Suppressor macrophage treated with lipopolysaccharide for 1 hour (primary cell): Measurements from ENCODE around the gene CLDN19.
A peak's percentile ranks its signal among the peaks of the same experiment; 100 is the strongest.

Experiments used
- DNase-seq, 3 donors: peaks; one replicate each; pipeline ENCODE4 v3.0.0-alpha.2; 2020 to 2022

The CLDN19 gene

GRCh38 chr1:42739753-42740700 lies at the start of gene CLDN19:
TSS of gene CLDN19 (minus strand) at chr1:42740236. CDS start at chr1:42740063, 173 bp downstream.
- peak in 1 of 3 donors; percentile 32 for DNase-seq

DNA sequence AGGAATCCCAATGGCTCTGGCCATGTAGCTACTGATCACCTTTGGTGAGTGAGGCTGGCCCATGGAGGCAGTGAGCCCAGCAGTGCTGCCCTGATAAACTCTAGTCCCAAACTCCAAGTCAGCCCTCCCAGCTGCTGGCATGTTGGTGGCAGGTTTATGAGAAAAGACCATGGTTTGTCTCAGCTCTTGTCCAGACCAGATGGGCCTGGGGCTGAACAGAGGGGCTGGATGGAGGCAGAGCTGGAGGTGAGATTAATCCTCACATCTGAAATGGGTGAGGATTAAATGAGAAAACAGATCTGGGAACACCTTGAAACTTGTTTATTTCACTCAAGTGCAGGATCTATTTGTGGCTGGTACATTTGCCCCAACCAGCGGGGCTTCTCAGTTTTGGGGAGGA lies 48.0 kb upstream of the CLDN19 start:
- no peak for DNase-seq

GRCh38 chr1:42786097-42786496 lies 46.1 kb upstream of the CLDN19 start:
- no peak for DNase-seq

DNA sequence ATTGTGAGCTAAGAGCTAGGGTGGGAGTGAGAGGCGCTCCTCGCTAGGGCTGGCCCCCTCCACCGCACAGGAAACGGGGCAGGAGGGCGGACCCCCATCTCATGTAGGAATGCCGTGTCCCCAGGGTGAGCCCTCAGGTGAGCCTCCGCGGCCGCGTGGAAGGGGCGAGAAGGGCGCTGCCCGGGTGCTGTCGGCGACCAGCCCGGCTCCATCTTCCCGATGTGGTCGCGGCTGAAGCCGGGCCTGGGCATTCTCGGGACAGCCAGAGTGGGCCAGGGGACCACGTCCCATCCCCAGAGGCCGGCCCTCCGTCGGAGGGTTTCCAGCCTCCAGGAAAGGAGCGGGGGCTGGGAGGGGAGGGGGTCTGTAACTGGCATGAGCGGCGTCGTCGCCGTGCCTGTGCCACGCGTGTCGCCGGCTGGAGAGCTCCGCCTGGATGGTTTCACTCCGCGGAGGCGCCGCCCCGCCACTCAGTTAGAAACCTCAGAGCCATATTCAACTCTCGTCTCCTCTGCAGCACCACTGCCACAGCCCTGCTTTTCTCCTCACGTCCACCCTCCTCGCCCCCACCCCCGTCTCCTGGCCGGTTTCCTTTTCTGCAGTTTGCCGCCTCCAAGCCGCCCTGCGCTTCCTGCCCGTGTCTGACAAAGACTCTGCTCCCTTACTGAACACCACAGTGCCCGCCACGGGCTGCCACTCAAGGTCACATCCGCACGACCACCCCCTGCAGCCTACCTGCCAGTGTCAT lies 45.1 kb upstream of the CLDN19 start, which contains the start of gene TMEM269:
TMEM269 (plus strand) TSS at position 46 of the 748 bp plus-strand sequence. CDS start 4,903 bp downstream, outside the sequence.
- DNase-seq = peak in 2 of 3 donors; percentile 31 to 48

GRCh38 chr1:42784547-42784945 lies 44.5 kb upstream of the CLDN19 start:
- no peak for DNase-seq

DNA sequence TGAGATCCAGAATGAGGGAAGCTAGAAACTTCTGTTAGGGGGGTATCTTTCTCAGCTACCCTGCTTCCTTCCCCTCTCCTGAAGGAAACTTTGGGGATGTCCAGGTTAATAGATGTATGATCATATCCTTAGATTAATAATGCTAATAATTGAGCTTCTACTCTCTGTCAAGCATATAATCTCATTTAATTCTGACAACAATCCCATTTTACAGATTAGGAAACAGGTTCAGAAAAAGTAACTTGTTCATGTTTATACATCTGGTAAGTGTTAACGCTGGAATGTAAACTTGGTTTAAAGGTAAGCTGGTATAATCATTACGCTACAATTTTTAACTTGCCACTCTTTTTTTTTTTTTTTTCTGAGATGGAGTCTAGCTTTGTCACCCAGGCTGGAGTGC lies 43.1 kb upstream of the CLDN19 start:
- no peak for DNase-seq

DNA sequence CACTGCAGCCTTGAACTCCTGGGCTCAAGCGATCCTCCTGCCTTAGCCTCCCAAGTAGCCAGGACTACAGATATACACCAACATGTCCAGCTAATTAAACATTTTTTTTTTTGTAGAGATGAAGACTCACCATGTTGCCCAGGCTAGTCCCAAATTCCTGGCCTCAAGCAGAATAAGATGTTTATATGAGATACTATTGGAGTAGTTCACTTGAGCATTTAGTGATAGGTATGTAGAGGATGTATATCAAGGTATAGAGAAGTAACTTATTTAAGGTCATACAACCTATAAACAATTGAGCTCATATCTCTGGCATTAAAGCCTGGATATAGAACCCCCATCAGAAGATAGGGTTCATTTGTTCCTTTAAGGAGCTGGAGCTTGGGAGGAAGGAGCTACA lies 40.1 kb upstream of the CLDN19 start:
- DNase-seq = no peak

- DNase-seq = no peak
Measured at GRCh38 chr1:42779725-42780124, 39.7 kb upstream of the CLDN19 start.

GRCh38 chr1:42777852-42778251 lies 37.8 kb upstream of the CLDN19 start:
- peak; percentile 64 to 67 (median 65) for DNase-seq

DNA sequence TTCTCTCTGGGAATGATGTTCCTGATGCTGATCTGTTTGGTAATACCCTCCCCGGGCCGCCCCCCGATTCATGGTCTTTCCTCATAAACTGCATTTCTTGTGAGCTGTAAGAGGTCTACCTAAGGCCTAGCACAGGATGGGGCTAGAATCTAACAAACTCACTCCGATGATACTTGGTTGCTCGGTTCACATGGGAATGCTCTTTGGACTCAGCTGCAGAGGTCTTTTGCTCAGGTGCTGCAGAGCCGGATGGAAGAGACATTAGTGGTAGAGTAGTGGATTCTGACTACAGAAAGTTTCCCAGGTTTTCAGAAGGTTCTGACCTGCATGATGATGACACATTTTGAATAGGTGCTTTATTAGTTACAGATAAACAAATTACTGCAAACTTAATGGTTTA lies 36.5 kb upstream of the CLDN19 start:
- no peak for DNase-seq

DNA sequence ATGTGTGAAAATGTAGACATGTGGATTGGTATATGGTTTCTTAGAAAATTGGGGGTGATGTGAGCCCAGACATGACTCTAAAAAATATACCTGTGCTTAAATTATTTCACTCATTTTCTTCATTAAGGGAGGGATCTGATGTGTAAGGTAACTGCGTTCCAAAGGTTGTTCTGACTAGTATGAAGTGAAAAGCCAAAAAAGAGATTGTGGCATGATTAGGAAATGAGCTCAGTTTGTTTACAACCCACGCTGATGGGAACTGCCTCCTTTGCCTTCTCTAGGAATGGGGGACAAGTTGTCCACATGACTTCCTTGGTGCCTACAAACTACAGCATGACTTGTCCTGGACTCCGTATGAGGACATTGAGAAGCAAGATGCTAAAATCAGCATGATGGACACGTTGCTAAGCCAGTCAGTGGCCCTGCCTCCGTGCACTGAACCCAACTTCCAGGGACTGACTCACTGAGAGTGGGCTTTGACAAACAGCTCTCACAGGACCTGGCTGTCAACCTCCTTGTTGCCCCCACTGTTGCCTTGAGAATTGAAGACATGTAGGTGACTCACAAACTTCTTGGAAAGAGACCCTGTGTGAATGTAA lies 35.0 kb upstream of the CLDN19 start:
- DNase-seq = peak; percentile 33 to 62 (median 41)

GRCh38 chr1:42773420-42773819 lies 33.4 kb upstream of the CLDN19 start:
- no peak for DNase-seq

- DNase-seq = no peak
Measured at GRCh38 chr1:42769811-42770210, 29.8 kb upstream of the CLDN19 start.

DNA sequence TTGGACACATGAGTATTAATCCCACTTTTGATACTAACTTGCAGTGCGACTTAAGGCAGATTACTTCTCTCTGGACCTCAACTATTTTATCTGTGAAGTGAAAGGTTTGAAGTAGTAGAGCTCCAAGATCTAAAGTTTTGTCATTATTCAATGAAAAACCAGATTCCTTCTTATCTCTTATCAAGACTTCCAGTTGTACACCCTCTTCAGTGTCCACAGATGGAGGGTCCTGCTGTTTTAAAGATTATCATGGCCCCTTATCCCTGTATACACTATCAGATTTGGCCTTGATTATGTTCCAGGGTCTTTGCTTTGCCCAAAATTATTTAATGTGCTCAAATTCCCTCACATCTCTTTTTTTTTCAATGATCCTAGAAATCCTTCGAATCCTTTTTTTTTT lies 28.1 kb upstream of the CLDN19 start:
- DNase-seq = no peak

DNA sequence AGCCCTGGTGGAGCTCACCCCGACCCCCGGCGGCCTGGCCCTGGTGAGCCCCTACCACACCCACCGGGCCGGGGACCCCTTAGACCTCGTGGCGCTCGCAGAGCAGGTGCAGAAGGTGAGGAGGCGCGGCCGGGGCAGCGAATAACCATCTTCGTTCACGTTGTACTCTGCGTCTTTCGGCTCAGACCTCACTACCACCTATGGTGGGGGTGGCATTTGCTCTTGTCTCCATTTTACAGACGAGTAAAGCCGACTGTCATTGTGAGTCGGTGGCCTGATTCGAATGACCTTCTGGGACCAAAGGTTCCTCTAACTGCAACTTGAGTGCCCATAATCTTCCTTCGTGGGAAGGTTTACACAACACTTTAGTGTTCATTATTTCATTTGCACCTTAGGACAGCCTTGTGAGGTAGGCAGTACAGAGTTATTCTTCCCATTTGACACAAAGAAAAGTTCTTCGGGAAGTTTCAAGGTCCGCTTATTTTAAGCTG lies 27.5 kb upstream of the CLDN19 start:
- DNase-seq = peak in 2 of 3 donors; percentile 29 to 41

DNA sequence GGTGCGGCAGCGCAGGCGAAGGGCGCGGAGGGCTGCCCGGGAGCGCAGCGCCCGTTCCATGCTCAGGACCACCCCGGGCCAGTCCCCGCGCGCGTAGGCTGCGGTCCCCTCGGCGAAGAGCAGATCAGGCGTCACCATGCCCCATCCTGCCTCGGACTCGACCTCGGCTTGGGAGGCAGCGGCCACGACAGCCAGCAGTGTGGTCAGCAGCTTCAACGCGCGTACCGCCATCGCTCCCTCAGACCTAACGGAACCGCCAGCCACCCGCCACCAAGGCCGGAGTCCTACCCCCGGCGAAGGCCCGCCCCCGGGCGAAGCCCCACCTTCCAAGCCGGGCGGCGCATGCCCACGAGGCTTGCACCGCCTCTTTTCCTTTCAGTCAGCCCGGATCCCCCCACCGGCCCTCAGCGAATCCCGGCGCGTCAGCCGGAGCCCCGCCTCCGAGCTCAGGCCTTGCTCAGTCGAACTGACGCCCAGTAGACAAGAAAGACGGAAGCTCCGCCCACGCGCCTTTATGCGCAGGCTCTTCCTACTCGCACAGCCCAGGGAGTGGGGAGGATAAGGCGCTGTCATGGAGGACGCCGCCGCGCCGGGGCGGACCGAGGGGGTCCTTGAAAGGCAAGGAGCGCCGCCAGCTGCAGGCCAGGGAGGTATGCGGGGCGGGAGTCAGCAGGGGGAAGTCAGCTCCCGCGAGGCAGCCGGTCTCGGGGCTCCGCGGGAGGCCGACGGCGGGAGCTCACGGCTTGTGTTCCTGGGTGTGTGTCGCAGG lies 26.9 kb upstream of the CLDN19 start, which contains the start of the genes C1orf50 and P3H1:
C1orf50 (plus strand) TSS at position 509 of the 769 bp plus-strand sequence; CDS start at position 572, 63 bp downstream.
P3H1 (minus strand) TSS at position 288 of the 769 bp plus-strand sequence; CDS start at position 231, 57 bp downstream.
- peak; percentile 100 for DNase-seq

GRCh38 chr1:42765832-42766740 lies 26.1 kb upstream of the CLDN19 start:
- DNase-seq = peak; percentile 48 to 64 (median 52)

DNA sequence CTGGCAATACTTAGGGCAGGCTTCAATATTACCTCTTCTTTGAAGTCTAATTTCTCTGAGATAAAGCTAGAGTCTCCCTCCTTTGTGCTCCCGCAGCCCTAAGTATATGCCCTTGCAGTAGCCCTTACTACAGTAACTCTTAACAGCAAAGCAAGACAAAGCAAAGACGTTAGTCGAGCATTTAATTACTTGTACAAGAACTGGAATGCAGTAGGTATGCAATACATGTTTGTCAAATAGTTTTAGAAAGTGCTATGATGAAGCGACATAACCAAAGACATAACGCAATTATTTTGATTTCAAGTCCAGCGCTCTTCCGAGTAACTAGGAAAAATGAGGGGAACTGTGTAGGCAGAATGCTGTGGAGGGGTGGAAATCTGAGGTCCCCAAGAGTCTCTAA lies 25.2 kb upstream of the CLDN19 start:
- no peak for DNase-seq

DNA sequence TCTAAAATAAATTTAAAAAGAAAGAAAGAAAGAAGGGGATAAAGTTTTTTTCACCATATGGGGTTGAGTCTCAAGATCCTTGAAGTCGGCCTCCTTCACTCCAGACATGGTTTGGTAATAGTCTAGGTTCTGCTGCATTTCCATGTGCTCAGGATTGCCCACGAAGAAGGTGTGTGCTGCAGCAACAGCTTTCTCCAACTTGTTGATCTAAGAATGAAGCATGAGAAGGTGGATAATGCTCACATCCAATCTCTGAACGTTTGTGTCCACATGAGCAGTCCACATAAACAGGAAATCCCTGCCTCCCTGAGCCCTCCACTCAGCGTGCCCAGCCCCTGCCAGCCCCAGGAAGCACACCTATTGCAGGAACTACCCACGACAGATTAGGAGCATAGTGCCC lies 22.2 kb upstream of the CLDN19 start:
- DNase-seq = no peak

DNA sequence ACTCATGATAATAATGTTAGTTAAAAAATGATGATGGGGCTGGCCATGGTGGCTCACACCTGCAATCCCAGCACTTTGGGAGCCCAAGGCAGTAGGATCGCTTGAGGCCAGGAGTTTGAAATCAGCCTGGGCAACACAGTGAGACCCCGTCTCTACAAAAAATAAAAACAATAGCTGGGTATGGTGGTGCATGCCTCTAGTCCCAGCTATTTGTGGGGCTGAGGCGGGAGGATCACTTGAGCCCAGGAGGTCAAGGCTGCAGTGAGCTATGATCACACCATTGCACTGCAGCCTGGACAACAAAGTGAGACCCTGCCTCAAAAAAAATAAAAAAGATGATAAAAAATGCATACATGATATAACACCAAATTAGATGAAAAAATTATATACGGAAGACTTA lies 21.5 kb upstream of the CLDN19 start:
- no peak for DNase-seq

- peak in 1 of 3 donors; percentile 31 for DNase-seq
Measured at GRCh38 chr1:42759114-42759513, 19.1 kb upstream of the CLDN19 start.
